HCT116 (cell line): ENCODE data around the gene SLC5A5. TPM values are rescaled to one million over a fixed set of nuclear protein-coding genes. Genes with fewer than 3 reads are reported as not detected.

Source experiments
- ATAC-seq: fragments of 200-7000 bp; cut with Tn5 transposase; 2 replicates; pipeline ENCODE4 v1.9.1; 2020; ENCODE audit warnings: mild to moderate bottlenecking, moderate library complexity
- BruUV-seq: library from RNA; stranded (reverse); fragments of 400-500 nt; replicated peaks from 2 replicates; lab custom pipeline; 2021; lab: Mats Ljungman, UMichigan
- CTCF ChIA-PET: fragments of 300-600 bp; sonication (Branson Sonifier 250); formaldehyde crosslinking; loops from one replicate; lab custom pipeline; 2021; ENCODE audit warnings: antibody characterized with exemption; lab: Charles Lee
- POLR2A ChIA-PET: fragments of 300-600, 350-600 bp; sonication (Branson Sonifier 250); formaldehyde crosslinking; loops from one replicate; lab custom pipeline; 2021; ENCODE audit warnings: antibody characterized with exemption; lab: Charles Lee
- RAD21 ChIA-PET, 2 experiments: fragments of 300-600 bp; sonication (Branson Sonifier 250); formaldehyde crosslinking; loops; one replicate each; lab custom pipeline; 2023; ENCODE audit warnings: low total read pairs in 2 of 2; ENCODE audit not compliant: uncharacterized antibody in 2 of 2, unreplicated experiment in 2 of 2, low non-redundant PET in 1 of 2; lab: Charles Lee
- DNase-seq: peaks from one replicate; pipeline ENCODE4 v3.0.0-alpha.2; 2010; ENCODE audit warnings: low read depth, low spot score
- H2AFZ ChIP-seq: fragments of 200-600 bp; shearing (Covaris generic), sonication (generic); 2 replicates; pipeline ENCODE4 v1.6.1; 2017; ENCODE audit warnings: low read depth, mixed run types, mixed read lengths, antibody characterized with exemption, low read length; ENCODE audit not compliant: poor library complexity, severe bottlenecking
- H3K27ac ChIP-seq: 2 replicates; pipeline ENCODE4 v1.5.1; 2012; ENCODE audit warnings: low read depth, low read length
- H3K27me3 ChIP-seq: fragments of 200-600 bp; sonication (generic); 2 replicates; pipeline ENCODE4 v1.6.1; 2016; ENCODE audit warnings: mixed run types, low read length, mixed read lengths; ENCODE audit not compliant: insufficient read depth
- H3K36me3 ChIP-seq, 2 experiments: fragments of 200-500 bp in 1 of 2; fragments of 200-600 bp in 1 of 2; sonication (Bioruptor generic) in 1 of 2; sonication (generic) in 1 of 2; 2 replicates each; pipeline versions ENCODE4 v1.5.1 to v1.6.1; 2014 to 2016; ENCODE audit warnings: low read length in 2 of 2, inconsistent platforms in 1 of 2, mixed read lengths in 1 of 2, mixed run types in 1 of 2; ENCODE audit not compliant: insufficient read depth in 2 of 2, control insufficient read depth in 1 of 2
- H3K4me1 ChIP-seq, 2 experiments: fragments of 200-600 bp in 1 of 2; sonication (generic) in 1 of 2; 2 replicates each; pipeline versions ENCODE4 v1.5.1 to v1.6.1; 2012 to 2017; ENCODE audit warnings: low read length in 2 of 2, inconsistent platforms in 1 of 2, mild to moderate bottlenecking in 1 of 2, mixed read lengths in 1 of 2, mixed run types in 1 of 2, moderate library complexity in 1 of 2; ENCODE audit not compliant: insufficient read depth in 2 of 2, control insufficient read depth in 1 of 2
- H3K4me2 ChIP-seq: fragments of 200-600 bp; sonication (generic); 2 replicates; pipeline ENCODE4 v1.6.1; 2017; ENCODE audit warnings: mixed run types, low read length, mixed read lengths
- H3K4me3 ChIP-seq, 2 experiments: fragments of 200-600 bp in 1 of 2; sonication (generic) in 1 of 2; replicated peaks in 1 of 2; 2 replicates each; pipeline ENCODE4 v1.5.1; 2011 to 2016; ENCODE audit warnings: low read length in 2 of 2, control low read depth in 1 of 2, low read depth in 1 of 2, mild to moderate bottlenecking in 1 of 2, mixed read lengths in 1 of 2, mixed run types in 1 of 2
- H3K79me2 ChIP-seq: fragments of 200-600 bp; sonication (generic); 2 replicates; pipeline ENCODE4 v1.6.1; 2017; ENCODE audit warnings: mild to moderate bottlenecking, mixed run types, low read length, moderate library complexity, mixed read lengths; ENCODE audit not compliant: insufficient read depth
- H3K9ac ChIP-seq: fragments of 200-600 bp; sonication (generic); 2 replicates; pipeline ENCODE4 v1.6.1; 2016; ENCODE audit warnings: low read length, mixed read lengths
- H3K9me2 ChIP-seq: fragments of 200-600 bp; sonication (generic), shearing (Covaris generic); 2 replicates; pipeline ENCODE4 v1.6.1; 2017; ENCODE audit warnings: mixed run types, mild to moderate bottlenecking, moderate library complexity; ENCODE audit not compliant: insufficient read depth
- H3K9me3 ChIP-seq, 2 experiments: fragments of 200-500 bp in 1 of 2; fragments of 200-600 bp in 1 of 2; sonication (Bioruptor generic) in 1 of 2; sonication (generic) in 1 of 2; 2 replicates each; pipeline ENCODE4 v1.6.1; 2014 to 2017; ENCODE audit warnings: low read length in 2 of 2, mixed read lengths in 2 of 2, inconsistent platforms in 1 of 2, low read depth in 1 of 2, mild to moderate bottlenecking in 1 of 2, mixed run types in 1 of 2, moderate library complexity in 1 of 2; ENCODE audit not compliant: control insufficient read depth in 1 of 2, insufficient read depth in 1 of 2
- H4K20me1 ChIP-seq: fragments of 200-600 bp; sonication (generic), shearing (Covaris generic); 2 replicates; pipeline ENCODE4 v1.6.1; 2017; ENCODE audit warnings: mixed run types, mild to moderate bottlenecking, moderate library complexity; ENCODE audit not compliant: insufficient read depth
- CBX3 ChIP-seq: IDR thresholded peaks from 2 replicates; pipeline ENCODE4 v1.6.1; 2012; ENCODE audit warnings: low read depth
- CEBPB ChIP-seq: IDR thresholded peaks from 2 replicates; pipeline ENCODE4 v1.6.1; 2012; ENCODE audit warnings: low read depth
- EGR1 ChIP-seq: IDR thresholded peaks from 2 replicates; pipeline ENCODE4 v1.6.1; 2012; ENCODE audit warnings: low read depth
- EZH2phosphoT487 ChIP-seq: fragments of 200-600 bp; IDR thresholded peaks from 2 replicates; pipeline ENCODE4 v1.6.1; 2018; ENCODE audit warnings: antibody characterized with exemption, borderline replicate concordance
- FOSL1 ChIP-seq: IDR thresholded peaks from 2 replicates; pipeline ENCODE4 v1.6.1; 2012; ENCODE audit warnings: low read depth
- RAD21 ChIP-seq: IDR thresholded peaks from 2 replicates; pipeline ENCODE4 v1.6.1; 2012; ENCODE audit warnings: low read depth, mild to moderate bottlenecking
- REST ChIP-seq: IDR thresholded peaks from 2 replicates; pipeline ENCODE4 v1.6.1; 2012; ENCODE audit warnings: low read depth
- SP1 ChIP-seq: IDR thresholded peaks from 2 replicates; pipeline ENCODE4 v1.6.1; 2012; ENCODE audit warnings: low read depth
- SRF ChIP-seq: IDR thresholded peaks from 2 replicates; pipeline ENCODE4 v1.6.1; 2012; ENCODE audit warnings: low read depth
- TCF7L2 ChIP-seq: IDR thresholded peaks from 2 replicates; pipeline ENCODE4 v1.7.0; 2011; ENCODE audit warnings: borderline replicate concordance, inconsistent platforms; ENCODE audit not compliant: insufficient read depth, insufficient read length; ENCODE audit errors: extremely low read depth
- ZFX ChIP-seq: fragments of 450-650 bp; IDR thresholded peaks from 2 replicates; pipeline ENCODE4 v1.6.1; 2017
- intact Hi-C: fragments of 100-400 bp; cut with micrococcal nuclease; formaldehyde crosslinking; loops from 2 replicates; pipeline ENCODE4 v1.10.0; 2022
- total RNA-seq: library from RNA; stranded (reverse); gene quantifications from one replicate; pipeline ENCODE4 v1.2.1, GENCODE V29; 2021; ENCODE audit not compliant: unreplicated experiment

The SLC5A5 gene
- total RNA-seq, 1 experiment from 2014 or later = 0.59 TPM

- intact Hi-C loops = no loop called here
- no peak for ATAC-seq
Measured at GRCh38 chr19:17847538-17848366, 24.0 kb upstream of the SLC5A5 start, which contains the start of gene JAK3. JAK3 (minus strand) TSS chr19:17847982; CDS start chr19:17844417, 3,565 bp downstream.

More at GRCh38 chr19:17847538-17848366, 24.0 kb upstream of the SLC5A5 start, which contains the start of gene JAK3:
- Histone ChIP-seq H3K27ac (no peak within 1 kb of the TSS), H4K20me1 (no peaks in the 10 kb centered on the region), H3K27me3 (no peaks in the 10 kb centered on the region), H3K36me3 (no peaks in the 10 kb centered on the region), H3K9ac (no peak within 1 kb of the TSS), H3K79me2 (peaks cover 9% of the 10 kb centered on the region)
- ChIA-PET CTCF (no interaction called here), POLR2A (no interaction called here)
- TF ChIP-seq ZFX (no peak), EGR1 (no peak), REST (no peak), CEBPB (no peak), CBX3 (no peak), RAD21 (no peak), EZH2phosphoT487 (no peak), SP1 (no peak), FOSL1 (no peak), SRF (no peak), TCF7L2 (no peak)
- TF ChIP-seq, all 23 proteins: peak for 0
- DNase-seq = no peak
- Histone ChIP-seq H2AFZ (no peak within 1 kb of the TSS), H3K4me1 (peaks cover 7 to 25% of the 10 kb centered on the region in 2 experiments; a peak in 3 of 4 replicates), H3K4me3 (no peak within 1 kb of the TSS), H3K9me2 (no peaks in the 10 kb centered on the region), H3K4me2 (no peak within 1 kb of the TSS), H3K9me3 (no peaks in the 10 kb centered on the region)
- no TSS peak for BruUV-seq
- RAD21 ChIA-PET = no interaction called here
